KMS-11 (cell line): ENCODE measurements around the gene ANKRD55.

ENCODE experiments used
- H2AFZ ChIP-seq: fragments of 200-600 bp; sonication (generic); 2 replicates; pipeline ENCODE4 v1.6.1; 2016; ENCODE audit warnings: antibody characterized with exemption, mixed run types, low read depth
- H3K27ac ChIP-seq: fragments of 200-600 bp; sonication (generic); 2 replicates; pipeline ENCODE4 v1.6.1; 2016; ENCODE audit warnings: mild to moderate bottlenecking, mixed run types
- H3K27me3 ChIP-seq: fragments of 200-600 bp; sonication (generic); 2 replicates; pipeline ENCODE4 v1.6.1; 2017; ENCODE audit warnings: mild to moderate bottlenecking, low read depth, mixed run types, moderate library complexity; ENCODE audit not compliant: insufficient read depth
- H3K36me3 ChIP-seq: fragments of 200-600 bp; sonication (generic); 2 replicates; pipeline ENCODE4 v1.6.1; 2017; ENCODE audit warnings: mild to moderate bottlenecking, mixed run types; ENCODE audit not compliant: insufficient read depth
- H3K4me1 ChIP-seq: fragments of 200-600 bp; sonication (generic); 2 replicates; pipeline ENCODE4 v1.6.1; 2016; ENCODE audit warnings: mild to moderate bottlenecking, low read depth, mixed run types; ENCODE audit not compliant: poor library complexity, severe bottlenecking
- H3K4me2 ChIP-seq: fragments of 200-600 bp; sonication (generic); 2 replicates; pipeline ENCODE4 v1.7.0; 2016; ENCODE audit warnings: mild to moderate bottlenecking, mixed run types
- H3K4me3 ChIP-seq: fragments of 200-600 bp; sonication (generic); IDR thresholded peaks from 2 replicates; pipeline ENCODE4 v1.6.1; 2017; ENCODE audit warnings: low read depth, low read length, mixed read lengths; ENCODE audit not compliant: insufficient read depth
- H3K79me2 ChIP-seq: fragments of 200-600 bp; sonication (generic); 2 replicates; pipeline ENCODE4 v1.6.1; 2016; ENCODE audit warnings: low read depth, mixed run types; ENCODE audit not compliant: insufficient read depth
- H3K9ac ChIP-seq: fragments of 200-600 bp; sonication (generic); 2 replicates; pipeline ENCODE4 v1.6.1; 2016; ENCODE audit warnings: mild to moderate bottlenecking, mixed run types
- H4K20me1 ChIP-seq: fragments of 200-600 bp; sonication (generic); 2 replicates; pipeline ENCODE4 v1.6.1; 2016; ENCODE audit warnings: mild to moderate bottlenecking, mixed run types; ENCODE audit not compliant: insufficient read depth
- CTCF ChIP-seq: fragments of 200-600 bp; sonication (generic); conservative IDR thresholded peaks from 2 replicates; pipeline ENCODE4 v1.6.1; 2017; ENCODE audit warnings: low read depth, mild to moderate bottlenecking, antibody characterized with exemption, low read length, moderate library complexity, mixed read lengths

The ANKRD55 gene

GRCh38 chr5:56161927-56162326, 71.2 kb downstream of the ANKRD55 start:
- Histone ChIP-seq H4K20me1 (no peaks in the 10 kb centered on the region), H3K4me3 (no peak overlapping the region), H3K4me1 (peaks cover 100% of the 10 kb centered on the region), H3K36me3 (no peaks in the 10 kb centered on the region), H3K9ac (peak overlapping the region; percentile 2; the same call in 1 of the 2 replicates), H3K4me2 (peak overlapping the region; percentile 52), H3K27ac (peak overlapping the region; percentile 71), H3K79me2 (no peaks in the 10 kb centered on the region), H3K27me3 (no peaks in the 10 kb centered on the region), H2AFZ (peak overlapping the region; percentile 12; the same call in 1 of the 2 replicates)
- TF ChIP-seq CTCF = no peak

- peak overlapping the region; percentile 2; the same call in 1 of the 2 replicates for H3K9ac ChIP-seq
- H3K79me2 ChIP-seq = no peaks in the 10 kb centered on the region
- H3K4me1 ChIP-seq = peaks cover 100% of the 10 kb centered on the region
- H3K4me3 ChIP-seq = no peak overlapping the region
- TF ChIP-seq CTCF = no peak
- peak overlapping the region; percentile 52 for H3K4me2 ChIP-seq
- peak overlapping the region; percentile 71 for H3K27ac ChIP-seq
- no peaks in the 10 kb centered on the region for H3K27me3 ChIP-seq
- H2AFZ ChIP-seq = no peak overlapping the region
- no peaks in the 10 kb centered on the region for H3K36me3 ChIP-seq
- no peaks in the 10 kb centered on the region for H4K20me1 ChIP-seq
Observed at GRCh38 chr5:56161439-56161823, 71.7 kb downstream of the ANKRD55 start.

- H3K36me3 ChIP-seq = no peaks in the 10 kb centered on the region
- H3K27ac ChIP-seq = peak overlapping the region; percentile 71
- no peaks in the 10 kb centered on the region for H3K27me3 ChIP-seq
- H4K20me1 ChIP-seq = no peaks in the 10 kb centered on the region
- H3K4me2 ChIP-seq = peak overlapping the region; percentile 52
- no peaks in the 10 kb centered on the region for H3K79me2 ChIP-seq
- H3K9ac ChIP-seq = peak overlapping the region; percentile 2; the same call in 1 of the 2 replicates
- H2AFZ ChIP-seq = no peak overlapping the region
- no peak for TF ChIP-seq CTCF
- H3K4me1 ChIP-seq = peaks cover 100% of the 10 kb centered on the region
- H3K4me3 ChIP-seq = no peak overlapping the region
Observed at GRCh38 chr5:56160723-56161438, 72.2 kb downstream of the ANKRD55 start.

GRCh38 chr5:56159521-56159947, 73.6 kb downstream of the ANKRD55 start:
- no peak for TF ChIP-seq CTCF
- Histone ChIP-seq H3K27me3 (no peaks in the 10 kb centered on the region), H3K4me2 (no peak overlapping the region), H3K4me3 (no peak overlapping the region), H4K20me1 (no peaks in the 10 kb centered on the region), H3K27ac (no peak overlapping the region), H3K9ac (no peak overlapping the region), H3K79me2 (no peaks in the 10 kb centered on the region), H3K4me1 (peaks cover 100% of the 10 kb centered on the region), H2AFZ (no peak overlapping the region), H3K36me3 (no peaks in the 10 kb centered on the region)
